SK-N-DZ (cell line): Measurements from ENCODE around the gene C6orf132.

ENCODE experiments used
- DNase-seq: peaks from one replicate; pipeline ENCODE4 v3.0.0-alpha.2; 2015; ENCODE audit warnings: low spot score

C6orf132 gene

DNA sequence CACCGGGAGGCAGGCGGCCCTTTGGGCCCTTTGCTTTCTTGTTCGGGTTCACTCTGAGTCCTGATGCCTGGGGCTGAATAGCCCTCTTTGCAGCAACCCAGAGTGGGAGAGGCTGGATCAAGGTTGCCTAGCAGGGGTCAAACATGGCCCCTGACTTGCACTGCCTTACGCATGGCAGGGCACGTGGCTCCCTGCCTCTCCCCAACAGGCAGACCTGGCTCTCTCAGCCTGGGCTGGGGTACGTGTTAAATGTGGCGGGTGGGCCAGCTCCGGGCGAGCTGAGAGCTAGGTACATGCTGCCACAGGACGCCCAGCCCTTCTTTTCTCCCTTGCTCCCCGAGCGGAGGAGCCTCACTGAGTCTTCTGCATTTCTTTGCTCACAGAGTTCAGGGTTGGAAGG is 7.3 kb downstream of the C6orf132 start:
- DNase-seq: no peak

DNA sequence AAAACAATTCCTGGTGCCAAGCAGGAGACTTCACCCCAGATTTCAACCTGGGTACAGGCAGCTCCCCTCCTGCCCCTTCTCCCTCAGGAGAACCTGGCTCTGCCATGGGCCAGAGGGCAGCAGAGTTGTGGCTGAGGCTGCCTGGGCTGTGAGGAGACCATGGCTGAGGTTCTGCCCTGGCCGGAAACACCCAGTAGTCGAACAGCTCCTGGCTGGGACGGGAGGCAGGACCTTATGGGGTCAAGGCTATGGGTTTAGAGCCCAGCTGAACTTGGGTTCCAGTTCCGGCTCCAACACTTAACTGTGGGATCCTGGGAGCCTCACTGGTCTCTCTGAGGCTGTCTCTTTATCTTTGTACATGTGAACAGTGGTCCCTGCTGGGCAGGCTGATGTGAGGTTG is 8.5 kb downstream of the C6orf132 start:
- no peak for DNase-seq

DNA sequence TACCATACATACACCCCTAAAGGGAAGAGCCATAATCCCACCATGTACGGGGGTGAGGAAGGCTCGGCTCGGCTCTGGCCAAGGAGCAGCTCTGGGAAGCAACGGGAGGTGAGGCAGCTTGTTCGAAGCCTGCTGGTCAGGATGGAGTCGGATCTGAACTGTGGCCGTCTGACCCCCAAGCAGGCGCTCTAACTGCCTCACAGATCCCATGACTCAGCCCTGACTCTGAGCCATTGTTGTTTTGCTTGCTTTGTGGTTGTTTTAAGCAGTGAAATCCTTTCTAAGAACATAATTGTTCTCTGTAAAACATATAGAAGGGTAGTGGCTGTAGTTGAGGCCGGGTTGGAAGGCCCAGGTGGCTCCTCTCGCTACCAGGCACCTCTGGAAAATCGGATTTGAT is 10.9 kb downstream of the C6orf132 start:
- DNase-seq: no peak

DNA sequence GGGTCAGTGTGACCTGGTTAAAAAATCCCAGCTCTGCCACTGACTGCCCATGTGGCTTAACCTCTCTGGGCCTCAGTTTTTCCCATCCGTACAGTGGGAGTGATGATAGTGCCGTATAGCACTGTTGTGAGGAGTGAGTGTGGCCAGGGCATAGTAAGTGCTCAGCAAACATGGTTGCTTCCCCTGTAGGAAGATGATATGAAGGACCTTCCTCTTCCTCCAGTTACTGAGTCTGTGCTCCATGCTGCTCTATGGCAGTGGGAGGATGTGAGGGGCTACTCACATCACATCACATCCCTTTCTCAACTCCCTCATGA is 13.1 kb downstream of the C6orf132 start:
- no peak for DNase-seq

GRCh38 chr6:42128460-42129359 is 13.7 kb downstream of the C6orf132 start:
- peak; percentile 70 for DNase-seq

DNA sequence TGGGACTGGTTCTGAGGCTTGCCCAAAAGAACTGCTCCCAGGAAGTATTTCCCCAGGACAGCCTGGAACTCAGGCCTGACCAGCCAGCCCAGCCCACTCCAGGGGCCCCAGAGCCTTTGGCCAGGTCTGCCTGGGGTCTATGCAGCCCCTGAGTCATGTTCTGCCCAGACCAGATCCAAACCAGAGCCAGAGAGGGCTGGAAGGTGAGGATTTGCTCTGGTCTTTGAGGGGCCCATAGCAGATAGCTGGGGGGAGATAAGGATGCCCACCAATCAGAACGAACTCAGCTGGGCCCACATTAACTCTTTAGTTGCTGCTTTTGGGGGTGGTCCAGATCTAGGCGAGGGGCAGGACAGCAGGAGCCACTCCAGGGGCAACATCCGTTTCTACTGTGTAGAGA is 16.8 kb downstream of the C6orf132 start:
- peak; percentile 79 for DNase-seq

DNA sequence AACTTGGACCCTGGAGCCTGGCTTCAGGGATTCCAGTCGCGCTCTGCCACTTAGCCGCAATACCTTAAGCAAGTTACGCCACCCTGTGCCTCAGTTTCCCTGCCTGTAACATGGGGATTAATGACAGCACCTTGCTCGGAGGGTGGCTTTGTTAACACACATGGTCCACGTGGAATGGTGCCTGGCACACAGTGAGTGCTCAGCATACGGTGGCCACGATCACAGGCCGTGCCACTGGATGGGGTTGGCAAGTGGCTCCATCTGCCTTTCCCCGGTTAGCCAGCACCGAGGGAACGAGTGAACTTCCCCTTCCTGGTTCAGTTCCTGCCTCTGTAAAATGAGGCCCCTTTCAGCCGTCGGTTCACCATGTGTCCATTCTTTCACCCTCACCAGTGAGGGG is 17.2 kb downstream of the C6orf132 start:
- no peak for DNase-seq

GRCh38 chr6:42124223-42124836 is 18.1 kb downstream of the C6orf132 start:
- no peak for DNase-seq

DNA sequence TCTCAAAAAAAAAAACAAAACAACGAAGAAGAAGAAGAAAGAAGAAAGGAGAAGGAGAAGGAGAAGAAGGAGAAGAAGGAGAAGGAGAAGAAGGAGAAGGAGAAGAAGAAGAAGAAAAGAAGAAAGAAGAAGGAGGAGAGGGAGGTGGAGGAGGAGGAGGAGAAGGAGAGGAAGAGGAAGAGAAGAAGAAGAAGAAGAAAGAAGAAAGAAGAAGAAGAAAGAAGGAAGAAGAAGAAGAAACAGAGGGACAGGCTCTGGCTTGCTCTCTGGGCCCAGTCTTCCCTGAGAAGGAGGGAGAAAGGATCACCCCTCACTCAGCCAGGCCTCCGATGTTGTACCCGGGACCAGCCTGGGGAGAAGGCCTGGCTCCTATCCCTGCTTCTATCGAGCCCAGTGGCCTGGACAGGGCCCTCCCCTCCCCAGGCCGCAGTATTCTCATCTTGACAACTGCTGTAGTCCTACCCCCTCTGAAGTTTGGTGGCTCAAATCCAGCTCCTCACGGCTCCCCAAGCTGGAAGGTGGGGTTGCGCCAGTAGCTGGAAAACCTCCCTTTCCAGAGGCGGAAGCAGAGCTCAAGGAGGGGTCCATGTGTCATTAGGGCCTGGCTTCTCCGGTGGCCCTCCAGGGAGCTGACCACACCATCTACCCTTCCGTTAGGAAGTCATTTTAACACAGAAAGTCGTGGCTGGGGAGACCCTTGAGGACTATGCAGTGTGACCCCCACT is 18.9 kb downstream of the C6orf132 start:
- no peak for DNase-seq

DNA sequence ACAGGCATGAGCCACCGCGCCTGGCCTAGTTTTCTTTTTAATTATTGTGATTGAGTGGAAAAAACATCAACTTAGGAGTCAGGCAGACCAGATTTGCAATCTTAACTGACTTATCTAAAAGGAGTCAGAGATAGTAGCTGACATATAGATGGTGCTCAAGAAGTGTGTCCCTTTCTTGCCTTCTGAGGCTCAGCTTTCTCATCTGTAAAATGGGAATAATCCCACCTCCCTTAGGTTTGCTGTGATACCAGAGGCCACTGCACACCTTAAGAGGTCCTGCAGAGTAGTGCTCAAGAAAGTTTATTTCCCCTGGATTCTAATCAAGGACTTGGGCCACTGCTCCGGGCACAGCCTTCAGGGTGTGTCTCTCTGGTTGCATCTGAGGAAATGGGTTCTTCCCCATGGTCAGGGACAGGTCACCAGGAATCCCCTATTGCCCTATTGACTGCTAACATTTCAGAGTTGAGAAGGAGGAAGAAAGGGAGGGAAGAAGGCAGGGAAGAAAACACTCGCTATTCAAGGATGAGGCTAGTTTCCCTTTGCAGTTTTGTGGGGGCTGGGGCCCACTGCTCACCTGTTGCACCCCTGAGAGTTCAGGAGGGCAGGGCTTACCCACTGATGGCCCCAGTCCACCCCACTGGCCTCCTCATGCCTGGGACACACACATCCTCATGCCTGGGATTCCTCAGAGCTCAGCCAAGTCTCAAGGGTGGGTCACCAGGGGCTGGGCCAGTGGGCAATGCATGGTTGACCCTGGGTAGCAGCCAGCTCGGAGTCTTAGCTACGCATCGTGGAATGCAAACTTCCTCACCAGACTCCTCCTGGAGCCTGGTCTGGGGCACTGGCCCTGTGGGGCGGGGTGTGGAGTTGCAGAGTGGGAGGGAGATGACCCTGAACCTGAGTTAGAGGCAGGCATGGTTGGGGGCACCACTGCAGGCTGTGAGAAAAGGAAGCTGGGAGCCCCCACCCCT is 21.2 kb downstream of the C6orf132 start:
- DNase-seq: no peak

DNA sequence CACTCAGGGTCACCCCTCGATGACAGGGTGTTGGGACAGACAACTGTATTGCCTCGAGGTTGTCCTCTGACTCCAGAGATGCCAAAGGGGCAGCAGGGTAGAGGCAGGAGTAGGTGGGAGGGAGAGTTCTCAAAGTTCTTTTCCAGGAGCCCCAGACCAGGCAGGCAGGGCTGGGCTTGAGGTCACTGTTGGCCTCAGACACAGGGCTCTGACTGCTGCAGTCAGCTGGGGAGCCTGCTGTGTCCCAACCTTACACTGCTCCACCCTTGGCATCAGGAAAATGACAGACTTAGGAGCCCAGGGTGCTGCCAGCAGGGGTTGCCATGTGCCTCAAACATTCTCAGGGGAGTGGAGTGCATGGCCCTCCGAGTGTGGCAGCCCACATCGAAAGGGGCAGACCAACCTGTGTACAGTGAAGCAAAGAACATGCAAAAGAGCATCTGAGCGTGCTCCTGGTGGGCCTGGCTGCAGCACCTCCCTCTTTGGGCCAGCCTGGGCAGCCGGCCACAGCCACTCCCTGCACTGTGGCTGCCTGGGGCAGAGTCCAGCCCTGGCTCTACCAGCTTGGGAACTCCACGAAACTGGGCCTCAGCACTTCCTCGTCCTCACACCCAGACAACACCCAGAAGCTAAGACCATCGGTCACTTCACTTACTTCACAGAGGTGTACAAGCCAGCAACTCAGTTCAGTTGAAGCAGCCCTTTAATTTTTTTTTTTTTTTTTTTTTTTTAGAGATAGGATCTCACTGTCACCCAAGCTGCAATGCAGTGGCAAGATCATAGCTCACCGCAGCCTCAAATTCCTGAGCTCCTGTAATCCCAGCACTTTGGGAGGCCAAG is 24.0 kb downstream of the C6orf132 start:
- DNase-seq: no peak

GRCh38 chr6:42117843-42118161 is 24.6 kb downstream of the C6orf132 start:
- DNase-seq: no peak

DNA sequence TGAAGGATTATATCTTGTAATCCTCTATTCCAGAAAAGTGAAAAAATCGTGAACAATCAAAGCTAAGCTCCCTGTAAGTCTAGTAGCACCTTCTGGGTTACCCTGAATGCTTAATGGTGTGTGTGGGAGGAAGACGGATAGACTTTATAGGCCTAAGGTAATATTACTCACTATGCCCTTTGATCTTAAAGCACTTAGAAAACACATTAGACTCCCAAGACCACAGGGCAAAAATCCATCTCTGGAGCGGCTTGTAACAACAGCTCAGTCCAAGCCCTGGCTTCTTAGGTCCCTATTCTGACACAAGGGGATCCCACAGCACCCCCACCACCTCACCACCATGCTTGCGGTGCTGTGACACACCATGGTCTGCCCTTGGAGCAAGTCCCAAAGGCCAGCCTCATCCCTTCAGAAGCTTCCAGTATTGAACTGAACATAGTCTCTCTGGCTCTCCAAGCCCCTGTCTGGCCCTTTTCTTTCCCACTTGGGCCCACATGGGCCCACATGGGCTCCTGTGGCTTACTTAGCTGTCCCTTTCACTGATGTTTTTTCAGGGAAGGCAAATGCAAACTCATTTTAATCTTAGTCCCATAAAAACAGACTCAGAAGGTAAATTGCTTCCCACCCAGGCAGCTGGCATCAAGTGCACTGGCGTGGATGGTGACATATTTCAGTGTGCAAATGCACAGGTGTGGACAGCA is 28.3 kb downstream of the C6orf132 start:
- DNase-seq: no peak

DNA sequence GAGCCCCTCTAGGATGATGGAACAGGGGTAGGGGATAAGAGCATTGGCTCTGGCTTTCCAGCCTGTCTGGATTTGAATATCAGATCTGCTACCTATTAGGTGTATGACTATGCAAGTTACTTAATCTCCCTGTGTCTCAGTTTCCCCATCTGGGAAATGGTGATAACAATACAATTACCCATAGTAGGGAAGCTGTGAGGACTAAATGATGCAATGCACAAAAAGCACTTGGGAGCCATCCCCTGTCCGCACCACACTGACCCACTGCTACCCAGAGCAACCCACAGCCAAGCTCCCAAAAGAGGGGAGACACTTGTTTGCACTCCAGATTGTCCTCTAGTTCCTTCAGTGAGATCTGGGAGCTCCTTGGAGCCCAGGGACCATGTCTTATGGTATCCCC is 30.1 kb downstream of the C6orf132 start:
- no peak for DNase-seq

DNA sequence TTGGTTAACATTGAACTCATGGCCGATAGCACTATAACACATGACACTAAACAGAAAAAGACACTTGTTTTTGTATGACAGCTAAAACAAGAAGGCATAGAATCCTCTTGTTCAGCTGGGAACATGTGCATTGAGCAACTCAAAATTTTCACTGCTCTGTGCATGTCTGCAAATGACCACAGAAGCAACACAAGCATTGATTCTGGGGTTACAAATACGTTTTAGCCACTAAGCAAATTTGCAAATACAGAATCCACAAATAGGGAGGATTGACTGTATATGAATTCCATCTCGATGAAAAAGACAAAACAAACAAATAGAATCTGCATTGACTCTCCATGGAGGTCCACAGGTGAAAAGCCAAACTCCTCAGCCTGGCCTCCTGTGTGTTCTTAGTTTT is 31.7 kb downstream of the C6orf132 start:
- DNase-seq: no peak

DNA sequence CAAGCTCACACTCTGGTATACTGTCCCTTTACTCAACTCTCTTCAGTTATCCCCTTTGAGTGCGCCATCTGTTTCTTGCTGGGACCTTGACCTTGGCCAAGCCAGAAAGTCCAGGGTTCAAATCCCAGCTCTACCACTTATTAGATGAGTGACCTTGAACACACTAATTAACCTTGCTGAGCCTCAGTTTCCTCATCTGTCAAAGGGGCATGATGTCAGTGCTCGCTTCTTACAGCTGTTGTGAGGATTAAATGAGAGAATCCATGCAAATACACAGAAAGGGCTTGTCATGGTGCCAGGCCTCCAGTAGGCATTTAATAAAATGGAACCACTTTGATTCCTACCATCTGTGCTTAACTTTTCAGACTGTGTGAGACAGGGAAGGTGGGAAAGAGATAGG is 34.3 kb downstream of the C6orf132 start:
- DNase-seq: no peak

DNA sequence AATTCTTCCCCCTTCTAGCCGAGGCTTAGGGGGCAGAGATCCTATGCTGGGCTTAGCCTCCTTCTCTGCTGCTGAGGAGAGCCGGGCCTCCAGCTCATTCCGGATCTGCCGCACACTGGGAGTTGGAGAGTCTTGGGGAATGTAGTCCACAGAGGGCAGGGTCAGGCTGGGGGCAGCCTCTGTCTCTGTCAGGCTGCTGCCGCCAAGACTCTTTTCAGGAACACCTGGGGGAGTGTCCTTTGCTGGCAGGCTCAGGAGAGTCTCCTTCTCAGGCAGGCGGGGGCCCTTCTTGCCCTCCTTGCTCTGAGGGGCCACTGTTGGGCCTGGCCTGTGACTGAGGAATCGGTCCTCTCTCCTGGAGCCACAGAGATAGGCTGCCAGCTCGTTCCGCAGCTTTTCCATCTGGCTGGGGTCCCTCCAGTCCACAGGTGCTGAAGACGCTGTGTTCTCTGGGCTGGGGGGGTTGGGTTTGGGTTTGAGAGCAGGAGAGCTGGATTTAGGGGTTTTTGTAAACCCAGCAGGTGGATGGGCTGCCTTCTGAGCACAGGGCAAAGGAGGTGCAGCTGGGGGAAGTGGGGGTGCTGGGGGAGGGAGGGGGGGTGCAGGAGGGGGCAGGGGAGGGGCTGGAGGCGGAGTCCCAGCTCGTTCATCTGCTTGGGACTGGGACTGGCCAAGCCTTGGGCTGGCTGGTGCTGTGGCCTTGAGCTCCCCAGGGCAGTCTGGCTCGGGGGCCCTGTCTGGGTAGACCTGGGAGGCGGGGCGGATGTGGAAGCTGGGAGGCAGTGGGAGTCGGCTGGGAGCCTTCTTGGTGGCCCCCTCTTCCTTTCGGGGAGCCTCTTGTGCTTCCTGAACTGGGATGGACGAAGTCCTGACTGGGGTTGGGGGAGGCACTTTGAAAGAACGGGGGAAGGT is 36.1 kb downstream of the C6orf132 start:
- no peak for DNase-seq

- DNase-seq: no peak
Observed at GRCh38 chr6:42105709-42106108, 36.7 kb downstream of the C6orf132 start.

DNA sequence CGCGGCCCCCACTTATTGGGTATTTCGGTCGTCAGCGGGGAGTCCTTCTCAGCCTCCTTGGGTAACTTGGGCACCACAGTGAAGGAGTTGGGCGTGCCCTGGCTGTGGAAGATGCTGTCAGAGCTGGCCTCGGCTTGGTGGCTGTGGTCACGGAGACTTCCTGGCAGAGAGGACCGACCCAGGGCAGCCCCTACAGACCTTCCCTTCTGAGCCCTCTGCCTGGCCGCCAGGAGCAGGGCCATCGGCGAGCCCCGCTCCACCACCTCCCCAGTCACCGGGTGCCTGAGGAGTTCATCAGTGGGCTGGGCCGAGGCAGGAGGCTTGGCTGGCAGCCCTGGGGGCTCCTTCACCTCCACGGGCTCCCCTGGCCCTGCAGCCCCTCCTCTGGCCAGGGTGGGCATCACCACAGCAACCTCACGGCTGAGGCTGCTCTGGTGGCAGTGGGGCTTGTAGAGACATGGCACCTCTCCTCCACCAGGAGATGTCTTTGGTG is 37.2 kb downstream of the C6orf132 start:
- no peak for DNase-seq
